Caco-2 (cell line): Measurements from ENCODE around the gene C1orf52. TPM values are rescaled to one million over a fixed set of nuclear protein-coding genes. Genes with fewer than 3 reads are reported as not detected.
A peak's percentile ranks its signal among the peaks of the same experiment; 100 is the strongest.

Experiments
- BruUV-seq: library from RNA; stranded (reverse); fragments of 400-500 nt; replicated peaks from 2 replicates; lab custom pipeline; 2021; lab: Mats Ljungman, UMichigan
- CTCF ChIA-PET: fragments of 300-600 bp; sonication (Branson Sonifier 250); formaldehyde crosslinking; loops from one replicate; lab custom pipeline; 2022; ENCODE audit warnings: antibody characterized with exemption; lab: Charles Lee
- POLR2A ChIA-PET: fragments of 300-600 bp; sonication (Branson Sonifier 250); formaldehyde crosslinking; loops from one replicate; lab custom pipeline; 2022; ENCODE audit warnings: antibody characterized with exemption; lab: Charles Lee
- DNase-seq, 2 experiments: peaks; one replicate each; pipeline versions ENCODE4 v3.0.0 to v3.0.0-alpha.2; 2020 to 2022
- H3K27me3 ChIP-seq: replicated peaks from 2 replicates; pipeline ENCODE4 v1.6.0; 2011; ENCODE audit warnings: low read length; ENCODE audit not compliant: control insufficient read depth, insufficient read depth
- H3K36me3 ChIP-seq: 2 replicates; pipeline ENCODE4 v1.5.1; 2011; ENCODE audit warnings: low read length; ENCODE audit not compliant: control insufficient read depth, insufficient read depth
- H3K4me1 ChIP-seq: fragments of 250-450 bp; sonication (Bioruptor Pico); 2 replicates; pipeline ENCODE4 v1.5.1; 2020; ENCODE audit warnings: mild to moderate bottlenecking
- H3K4me3 ChIP-seq: 2 replicates; pipeline ENCODE4 v1.5.1; 2011; ENCODE audit warnings: low read depth, mild to moderate bottlenecking, control low read depth, low read length
- H3K9me3 ChIP-seq: fragments of 250-450 bp; sonication (Bioruptor Pico); 2 replicates; pipeline ENCODE4 v1.5.1; 2020; ENCODE audit warnings: mild to moderate bottlenecking, moderate library complexity
- H3K27ac Mint-ChIP-seq: one replicate; pipeline ENCODE4 v1.8.0; 2022; ENCODE audit warnings: mixed read lengths; ENCODE audit not compliant: unreplicated experiment
- H3K27me3 Mint-ChIP-seq: one replicate; pipeline ENCODE4 v1.8.0; 2022; ENCODE audit warnings: mixed read lengths; ENCODE audit not compliant: insufficient read depth, unreplicated experiment
- H3K36me3 Mint-ChIP-seq: one replicate; pipeline ENCODE4 v1.8.0; 2022; ENCODE audit warnings: mild to moderate bottlenecking, mixed read lengths; ENCODE audit not compliant: insufficient read depth, unreplicated experiment
- H3K4me1 Mint-ChIP-seq: one replicate; pipeline ENCODE4 v1.8.0; 2022; ENCODE audit warnings: low read depth, mixed read lengths; ENCODE audit not compliant: unreplicated experiment
- H3K4me3 Mint-ChIP-seq: one replicate; pipeline ENCODE4 v1.8.0; 2022; ENCODE audit warnings: mild to moderate bottlenecking, moderate library complexity, mixed read lengths; ENCODE audit not compliant: unreplicated experiment
- H3K9me3 Mint-ChIP-seq: one replicate; pipeline ENCODE4 v1.8.0; 2022; ENCODE audit warnings: mixed read lengths; ENCODE audit not compliant: unreplicated experiment
- CTCF ChIP-seq, 2 experiments: fragments of 200-600 bp in 1 of 2; IDR thresholded peaks; 1 replicate in 1 of 2; 2 replicates in 1 of 2; pipeline versions ENCODE4 v1.5.1 to v1.8.0; 2011 to 2022; ENCODE audit warnings: antibody characterized with exemption in 1 of 2, control low read depth in 1 of 2, inconsistent platforms in 1 of 2, low read depth in 1 of 2, low read length in 1 of 2, mild to moderate bottlenecking in 1 of 2, moderate library complexity in 1 of 2; ENCODE audit not compliant: insufficient read depth in 1 of 2, severe bottlenecking in 1 of 2, unreplicated experiment in 1 of 2
- intact Hi-C: fragments of 100-400 bp; cut with micrococcal nuclease; formaldehyde crosslinking; loops from one replicate; pipeline ENCODE4 v1.10.0; 2022; ENCODE audit not compliant: unreplicated experiment
- total RNA-seq: library from RNA; stranded (reverse); gene quantifications from 2 replicates; pipeline ENCODE4 v1.2.3, GENCODE V29; 2022

C1orf52 gene
- total RNA-seq, 1 experiment from 2014 or later, result 30.4 TPM

GRCh38 chr1:85284202-85284601, 24.7 kb upstream of the C1orf52 start:
- H3K9me3 ChIP-seq, result no peaks in the 10 kb centered on the region
- TF ChIP-seq CTCF (IDR thresholded peaks at IDR 0.05; ENCODE audit: insufficient read depth in 1 of 2, low read depth in 1 of 2, low read length in 1 of 2, severe bottlenecking in 1 of 2, unreplicated experiment in 1 of 2), result no peak
- Mint-ChIP-seq H3K4me1 (peaks cover under 1% of the 10 kb centered on the region), H3K27ac (no peak overlapping the region), H3K4me3 (no peak overlapping the region), H3K9me3 (no peaks in the 10 kb centered on the region), H3K27me3 (no peaks in the 10 kb centered on the region), H3K36me3 (no peaks in the 10 kb centered on the region)
- intact Hi-C loops, result no loop called here
- no peaks in the 10 kb centered on the region for H3K36me3 ChIP-seq
- H3K4me3 ChIP-seq, result no peak overlapping the region
- BruUV-seq, result no TSS peak
- POLR2A ChIA-PET, result no interaction called here
- H3K27me3 ChIP-seq, result no peaks in the 10 kb centered on the region
- DNase-seq, result no peak
- CTCF ChIA-PET, result interaction anchor here (0.6 kb wide), 1 partner anchor 26 kb away, joined by 4 read pairs; no protein-coding TSS in a partner anchor
- H3K4me1 ChIP-seq, result no peaks in the 10 kb centered on the region

GRCh38 chr1:85283475-85284199, 24.2 kb upstream of the C1orf52 start:
- DNase-seq, result no peak
- H3K27me3 Mint-ChIP-seq, result no peaks in the 10 kb centered on the region
- no peak for TF ChIP-seq CTCF (IDR thresholded peaks at IDR 0.05; ENCODE audit: insufficient read depth in 1 of 2, low read depth in 1 of 2, low read length in 1 of 2, severe bottlenecking in 1 of 2, unreplicated experiment in 1 of 2)

GRCh38 chr1:85282424-85282823, 23.0 kb upstream of the C1orf52 start:
- Mint-ChIP-seq H3K27me3 (no peaks in the 10 kb centered on the region), H3K9me3 (no peaks in the 10 kb centered on the region), H3K4me1 (peaks cover 6% of the 10 kb centered on the region), H3K4me3 (no peak overlapping the region), H3K27ac (no peak overlapping the region), H3K36me3 (no peaks in the 10 kb centered on the region)
- CTCF ChIA-PET, result no interaction called here
- peak; percentile 27 to 37 for TF ChIP-seq CTCF (IDR thresholded peaks at IDR 0.05; ENCODE audit: insufficient read depth in 1 of 2, low read depth in 1 of 2, low read length in 1 of 2, severe bottlenecking in 1 of 2, unreplicated experiment in 1 of 2)
- POLR2A ChIA-PET, result no interaction called here
- intact Hi-C loops, result no loop called here
- H3K9me3 ChIP-seq, result no peaks in the 10 kb centered on the region
- H3K27me3 ChIP-seq, result no peaks in the 10 kb centered on the region
- no peaks in the 10 kb centered on the region for H3K4me1 ChIP-seq
- H3K36me3 ChIP-seq, result no peaks in the 10 kb centered on the region
- no peak for DNase-seq
- BruUV-seq, result no TSS peak
- no peak overlapping the region for H3K4me3 ChIP-seq

More at GRCh38 chr1:85283475-85284199, 24.2 kb upstream of the C1orf52 start:
- POLR2A ChIA-PET, result no interaction called here
- H3K4me1 ChIP-seq, result no peaks in the 10 kb centered on the region
- H3K36me3 ChIP-seq, result no peaks in the 10 kb centered on the region
- no TSS peak for BruUV-seq
- no peaks in the 10 kb centered on the region for H3K9me3 ChIP-seq
- no peak overlapping the region for H3K4me3 ChIP-seq
- Mint-ChIP-seq H3K4me3 (no peak overlapping the region), H3K36me3 (no peaks in the 10 kb centered on the region), H3K9me3 (no peaks in the 10 kb centered on the region), H3K4me1 (peaks cover 6% of the 10 kb centered on the region), H3K27ac (no peak overlapping the region)
- no peaks in the 10 kb centered on the region for H3K27me3 ChIP-seq
- CTCF ChIA-PET, result no interaction called here
- intact Hi-C loops, result no loop called here
